Lower leg skin (tissue), 3 donors: ENCODE measurements around the gene TSPO.

Experiments
- POLR2A ChIP-seq, 2 donors: fragments of 450-650 bp; IDR thresholded peaks; one replicate each; pipeline ENCODE4 v1.6.1; 2016 to 2017; ENCODE audit warnings: antibody characterized with exemption in 2 of 2, mild to moderate bottlenecking in 1 of 2, moderate library complexity in 1 of 2
- TF ChIP-seq, protein P1 (sequence below), 3 donors: fragments of 450-650 bp; IDR thresholded peaks; one replicate each; pipeline ENCODE4 v1.5.1; 2016; ENCODE audit warnings: antibody characterized with exemption in 3 of 3, mild to moderate bottlenecking in 3 of 3, moderate library complexity in 2 of 3

GRCh38 chr22:43153899-43154298 lies 2.5 kb downstream of the TSPO start:
- TF ChIP-seq POLR2A (IDR thresholded peaks at IDR 0.05) = no peak
- TF ChIP-seq, protein P1, sequence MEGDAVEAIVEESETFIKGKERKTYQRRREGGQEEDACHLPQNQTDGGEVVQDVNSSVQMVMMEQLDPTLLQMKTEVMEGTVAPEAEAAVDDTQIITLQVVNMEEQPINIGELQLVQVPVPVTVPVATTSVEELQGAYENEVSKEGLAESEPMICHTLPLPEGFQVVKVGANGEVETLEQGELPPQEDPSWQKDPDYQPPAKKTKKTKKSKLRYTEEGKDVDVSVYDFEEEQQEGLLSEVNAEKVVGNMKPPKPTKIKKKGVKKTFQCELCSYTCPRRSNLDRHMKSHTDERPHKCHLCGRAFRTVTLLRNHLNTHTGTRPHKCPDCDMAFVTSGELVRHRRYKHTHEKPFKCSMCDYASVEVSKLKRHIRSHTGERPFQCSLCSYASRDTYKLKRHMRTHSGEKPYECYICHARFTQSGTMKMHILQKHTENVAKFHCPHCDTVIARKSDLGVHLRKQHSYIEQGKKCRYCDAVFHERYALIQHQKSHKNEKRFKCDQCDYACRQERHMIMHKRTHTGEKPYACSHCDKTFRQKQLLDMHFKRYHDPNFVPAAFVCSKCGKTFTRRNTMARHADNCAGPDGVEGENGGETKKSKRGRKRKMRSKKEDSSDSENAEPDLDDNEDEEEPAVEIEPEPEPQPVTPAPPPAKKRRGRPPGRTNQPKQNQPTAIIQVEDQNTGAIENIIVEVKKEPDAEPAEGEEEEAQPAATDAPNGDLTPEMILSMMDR (IDR thresholded peaks at IDR 0.05) = no peak
